Measurements from ENCODE around the gene NIPBL. TPM values are rescaled to one million over a fixed set of nuclear protein-coding genes. Genes with fewer than 3 reads are reported as not detected.

The NIPBL gene
- total RNA-seq, 1 donor from 2014 or later, result 63.0 TPM

GRCh38 chr5:36953043-36953442, 76.5 kb downstream of the NIPBL start:
- Histone ChIP-seq H3K27me3 (no peaks in the 10 kb centered on the region), H3K36me3 (peaks cover 11% of the 10 kb centered on the region), H3K4me3 (no peak overlapping the region), H3K4me1 (peaks cover 42% of the 10 kb centered on the region), H3K27ac (no peak overlapping the region), H3K9me3 (no peaks in the 10 kb centered on the region)
- DNase-seq (no peak), ATAC-seq (no peak)
- TF ChIP-seq CTCF (IDR thresholded peaks at IDR 0.05), result no peak
- intact Hi-C loops (cut with DNase I), result no loop called here

- ATAC-seq (no peak), DNase-seq (no peak)
- intact Hi-C loops (cut with DNase I), result no loop called here
- no peaks in the 10 kb centered on the region for H3K9me3 ChIP-seq
- no peaks in the 10 kb centered on the region for H3K27me3 ChIP-seq
- TF ChIP-seq CTCF (IDR thresholded peaks at IDR 0.05), result no peak
- peaks cover 6% of the 10 kb centered on the region for H3K4me1 ChIP-seq
- no peak overlapping the region for H3K4me3 ChIP-seq
- no peak overlapping the region for H3K27ac ChIP-seq
- peaks cover 31% of the 10 kb centered on the region for H3K36me3 ChIP-seq
Measured at GRCh38 chr5:36957953-36958537, 81.5 kb downstream of the NIPBL start.

- DNase-seq (no peak), ATAC-seq (no peak)
- TF ChIP-seq CTCF (IDR thresholded peaks at IDR 0.05), result no peak
- no peak overlapping the region for H3K4me3 ChIP-seq
- H3K27ac ChIP-seq, result no peak overlapping the region
- peaks cover 37% of the 10 kb centered on the region for H3K36me3 ChIP-seq
- H3K9me3 ChIP-seq, result no peaks in the 10 kb centered on the region
- no peaks in the 10 kb centered on the region for H3K4me1 ChIP-seq
- intact Hi-C loops (cut with DNase I), result no loop called here
- no peaks in the 10 kb centered on the region for H3K27me3 ChIP-seq
Measured at GRCh38 chr5:36958612-36959011, 82.0 kb downstream of the NIPBL start.

GRCh38 chr5:36965179-36965578, 88.6 kb downstream of the NIPBL start:
- Histone ChIP-seq H3K36me3 (peaks cover 76% of the 10 kb centered on the region), H3K27ac (no peak overlapping the region), H3K9me3 (no peaks in the 10 kb centered on the region), H3K27me3 (no peaks in the 10 kb centered on the region), H3K4me3 (no peak overlapping the region), H3K4me1 (no peaks in the 10 kb centered on the region)
- intact Hi-C loops (cut with DNase I), result no loop called here
- no peak for DNase-seq
- TF ChIP-seq CTCF (IDR thresholded peaks at IDR 0.05), result no peak
- no peak for ATAC-seq

GRCh38 chr5:36969700-36970395, 93.3 kb downstream of the NIPBL start:
- no peak for TF ChIP-seq CTCF (IDR thresholded peaks at IDR 0.05)
- Histone ChIP-seq H3K9me3 (no peaks in the 10 kb centered on the region), H3K4me3 (no peak overlapping the region), H3K27ac (no peak overlapping the region), H3K4me1 (no peaks in the 10 kb centered on the region), H3K36me3 (peaks cover 79% of the 10 kb centered on the region), H3K27me3 (no peaks in the 10 kb centered on the region)
- intact Hi-C loops (cut with DNase I), result no loop called here
- DNase-seq, result no peak
- no peak for ATAC-seq
